ENCODE measurements around the gene TTLL5.

Gene TTLL5

GRCh38 chr14:75863221-75863620 is 202.2 kb downstream of the TTLL5 start:
- no peak for DNase-seq (ENCODE audit: low read depth)

- peak; percentile 34 for DNase-seq (ENCODE audit: low read depth)
Measured at GRCh38 chr14:75864352-75864751, 203.3 kb downstream of the TTLL5 start.

DNA sequence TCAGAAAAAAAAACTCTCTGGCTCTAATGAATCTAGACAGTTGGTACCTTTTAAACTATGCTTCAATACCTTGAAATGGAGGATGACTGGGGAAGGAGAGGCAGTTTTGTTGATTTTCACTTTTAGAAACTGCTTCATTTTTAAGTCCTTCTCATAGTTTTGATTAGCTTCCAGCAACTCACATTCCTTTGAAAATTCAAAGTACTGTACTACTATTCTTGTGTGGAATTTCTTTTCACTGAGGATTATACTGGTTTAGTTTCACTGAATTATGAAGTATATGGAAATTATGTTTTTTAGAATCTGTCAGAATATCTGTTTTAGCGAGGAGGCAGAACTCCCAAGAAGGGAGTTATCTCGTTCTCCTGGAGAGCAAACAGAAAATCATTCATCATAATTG is 204.5 kb downstream of the TTLL5 start:
- no peak for DNase-seq (ENCODE audit: low read depth)

DNA sequence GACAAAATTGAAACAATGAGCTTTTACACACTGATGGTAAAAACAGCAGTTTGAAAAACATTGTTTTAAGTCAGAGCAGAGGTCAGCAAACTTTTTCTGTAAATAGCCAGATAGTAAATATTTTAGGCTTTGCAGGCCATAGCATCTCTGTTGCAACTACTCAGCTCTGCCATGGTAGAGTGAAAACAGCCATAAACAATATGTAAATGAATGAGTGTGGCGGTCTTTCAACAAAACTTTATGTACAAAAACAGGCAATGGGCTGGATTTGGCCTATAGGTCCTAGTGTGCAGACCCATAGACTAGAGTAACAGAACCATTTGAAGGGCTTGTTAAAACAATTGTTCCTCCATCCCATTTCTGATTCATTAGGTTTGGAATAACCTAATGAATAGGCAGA is 205.9 kb downstream of the TTLL5 start:
- DNase-seq (ENCODE audit: low read depth) = peak; percentile 62

DNA sequence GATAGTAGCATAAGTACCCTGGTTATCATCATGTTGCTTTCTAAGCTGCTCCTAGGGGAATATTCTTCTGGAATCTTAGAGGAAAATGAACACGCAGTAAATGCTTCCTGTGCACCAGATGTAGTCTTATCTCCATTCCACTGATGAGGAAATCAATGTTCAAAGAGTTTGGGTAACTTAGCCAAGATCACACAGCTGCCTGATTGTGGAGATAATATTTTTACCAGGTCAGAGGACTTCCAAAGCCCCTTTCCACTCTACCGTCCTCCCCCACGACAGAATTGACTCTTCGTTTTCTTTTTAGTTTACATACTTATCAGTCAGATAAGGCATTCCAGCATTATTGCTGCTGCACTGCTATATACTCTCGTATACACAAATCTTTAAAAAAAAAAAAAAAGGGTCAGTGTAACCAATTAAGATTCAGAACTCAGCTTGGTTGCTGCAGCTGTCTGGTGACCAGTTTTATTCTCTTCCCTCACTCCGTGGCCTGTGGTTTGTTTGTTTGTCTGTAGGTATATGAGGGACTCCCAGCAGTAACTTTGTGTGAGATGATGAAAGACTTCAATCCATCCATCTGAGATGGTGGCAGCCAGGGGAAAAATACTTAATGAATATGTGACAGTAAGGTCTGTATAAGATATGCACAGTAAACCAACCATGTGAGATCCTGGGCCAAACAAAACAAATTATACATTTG is 210.3 kb downstream of the TTLL5 start:
- no peak for DNase-seq (ENCODE audit: low read depth)

DNA sequence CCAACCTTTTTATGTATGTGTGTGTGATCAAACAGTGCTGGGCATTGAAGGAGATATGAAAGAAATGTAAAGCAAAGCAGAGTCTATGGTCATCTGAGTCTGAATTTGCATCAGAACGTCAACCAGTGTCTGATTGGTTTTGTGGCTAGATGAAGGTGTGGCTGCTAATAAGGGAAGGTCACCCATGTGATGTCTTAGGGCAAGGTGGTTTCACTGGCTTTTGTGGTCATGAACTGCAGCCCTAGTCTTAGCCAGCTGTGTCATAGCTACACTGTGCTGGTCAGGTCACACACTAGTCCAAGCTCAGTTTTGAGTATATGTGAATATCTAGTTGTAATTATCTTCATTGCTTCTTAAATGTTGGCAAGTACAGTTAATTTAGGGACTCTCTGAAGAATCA is 214.9 kb downstream of the TTLL5 start:
- DNase-seq (ENCODE audit: low read depth) = no peak

- DNase-seq (ENCODE audit: low read depth) = no peak
Measured at GRCh38 chr14:75876530-75876929, 215.5 kb downstream of the TTLL5 start.

DNA sequence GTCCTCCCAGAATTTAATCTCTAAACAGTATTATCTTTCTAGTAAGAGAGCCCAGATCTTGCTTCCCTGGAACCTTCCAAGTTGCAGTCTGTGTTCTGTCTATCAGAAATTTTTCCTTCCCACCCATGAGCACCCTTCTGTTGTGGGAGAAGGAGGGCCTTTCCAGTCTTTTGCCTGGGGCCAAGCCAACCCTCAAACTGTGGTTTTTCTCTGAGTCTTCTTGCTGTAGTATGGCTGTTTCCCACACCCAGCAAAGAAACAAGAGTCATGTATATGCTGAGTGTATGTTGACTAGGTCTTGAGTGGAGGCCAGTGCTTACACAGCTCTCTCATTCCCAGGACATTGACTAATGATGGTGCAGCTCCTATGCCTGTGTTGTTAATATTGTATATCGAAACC is 216.2 kb downstream of the TTLL5 start:
- peak; percentile 75 for DNase-seq (ENCODE audit: low read depth)

GRCh38 chr14:75877884-75878283 is 216.8 kb downstream of the TTLL5 start:
- no peak for DNase-seq (ENCODE audit: low read depth)

DNA sequence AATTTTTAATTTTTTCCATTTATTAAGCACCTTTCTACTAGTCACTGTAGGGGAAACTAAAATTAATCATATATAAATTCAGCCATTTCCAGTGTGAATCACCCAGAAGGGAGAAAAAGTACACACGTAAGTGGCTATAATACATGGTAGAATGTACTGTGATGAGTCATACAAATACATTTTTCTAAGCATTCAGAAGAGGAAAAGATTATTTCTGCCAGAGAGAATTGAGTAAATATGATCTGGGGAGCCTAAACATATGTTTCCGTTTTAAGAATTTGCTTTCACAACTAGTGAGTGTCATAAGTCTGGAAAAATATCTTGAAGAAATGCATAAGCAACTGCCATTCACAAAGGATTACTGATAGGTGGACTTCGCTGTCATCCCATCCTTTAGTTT is 218.0 kb downstream of the TTLL5 start:
- DNase-seq (ENCODE audit: low read depth) = peak; percentile 90

- no peak for DNase-seq (ENCODE audit: low read depth)
Measured at GRCh38 chr14:75880512-75880911, 219.5 kb downstream of the TTLL5 start.

- no peak for DNase-seq (ENCODE audit: low read depth)
Measured at GRCh38 chr14:75881994-75882393, 220.9 kb downstream of the TTLL5 start.

- DNase-seq (ENCODE audit: low read depth) = peak; percentile 94
Measured at GRCh38 chr14:75884198-75884611, 223.2 kb downstream of the TTLL5 start.

DNA sequence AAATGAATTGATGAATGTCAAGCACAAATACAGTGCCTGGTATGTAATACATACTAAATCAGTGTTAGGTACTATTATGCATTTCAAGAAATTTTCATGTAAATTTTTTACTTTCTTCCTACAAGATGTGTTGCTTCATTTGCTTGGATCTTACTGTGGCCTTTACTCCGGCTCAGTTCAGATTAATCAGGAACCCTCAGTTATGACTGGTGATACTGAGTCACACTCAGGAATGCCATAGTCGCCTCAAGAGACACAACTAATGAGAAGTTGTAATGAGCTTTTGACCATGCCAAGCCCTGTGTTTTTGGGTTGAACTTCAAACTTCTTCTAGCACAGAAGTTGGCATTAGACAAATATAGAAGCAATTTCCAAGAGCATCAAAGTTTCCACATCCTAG is 224.8 kb downstream of the TTLL5 start:
- peak; percentile 89 for DNase-seq (ENCODE audit: low read depth)

GRCh38 chr14:75886636-75887348 is 225.7 kb downstream of the TTLL5 start:
- peak; percentile 77 for DNase-seq (ENCODE audit: low read depth)

GRCh38 chr14:75888945-75889344 is 227.9 kb downstream of the TTLL5 start:
- no peak for DNase-seq (ENCODE audit: low read depth)

DNA sequence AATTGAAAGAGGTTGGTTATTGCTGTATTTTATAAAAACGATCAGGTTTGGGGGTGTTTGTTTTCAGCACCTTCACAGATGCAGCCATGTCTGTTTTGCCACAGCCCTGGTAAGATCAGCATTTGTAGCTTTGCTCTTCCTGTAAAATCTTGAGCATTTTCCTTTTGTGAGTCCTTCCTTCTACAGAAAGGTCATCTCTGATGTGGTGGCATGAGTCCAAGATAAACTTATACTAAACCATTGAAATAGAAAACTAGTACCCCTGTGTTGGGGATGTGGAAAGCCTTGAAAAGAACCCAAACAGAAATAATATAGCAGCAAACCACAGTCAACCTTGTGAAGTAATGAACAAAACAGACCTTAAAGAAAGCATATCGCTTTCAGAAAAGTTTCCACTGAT is 235.3 kb downstream of the TTLL5 start:
- no peak for DNase-seq (ENCODE audit: low read depth)

DNA sequence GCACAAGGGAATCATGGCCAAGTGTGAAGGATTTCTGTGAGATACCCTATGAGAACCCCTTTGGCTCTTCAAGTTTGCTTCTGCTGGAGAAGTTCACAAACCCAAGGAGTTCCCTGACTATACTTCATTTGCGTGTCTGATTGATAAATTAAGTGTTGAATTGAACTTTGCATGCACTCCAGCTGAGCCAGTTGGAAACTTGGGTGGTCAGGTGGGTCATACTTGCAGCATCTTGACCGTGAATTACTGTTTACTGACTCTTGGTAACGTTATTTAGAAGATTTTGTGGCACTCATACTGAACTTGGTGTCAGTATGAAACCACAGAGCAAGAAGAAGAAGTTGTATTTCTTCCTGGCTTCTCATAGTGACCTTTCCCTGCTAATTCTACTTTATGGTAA is 243.3 kb downstream of the TTLL5 start:
- no peak for DNase-seq (ENCODE audit: low read depth)

DNA sequence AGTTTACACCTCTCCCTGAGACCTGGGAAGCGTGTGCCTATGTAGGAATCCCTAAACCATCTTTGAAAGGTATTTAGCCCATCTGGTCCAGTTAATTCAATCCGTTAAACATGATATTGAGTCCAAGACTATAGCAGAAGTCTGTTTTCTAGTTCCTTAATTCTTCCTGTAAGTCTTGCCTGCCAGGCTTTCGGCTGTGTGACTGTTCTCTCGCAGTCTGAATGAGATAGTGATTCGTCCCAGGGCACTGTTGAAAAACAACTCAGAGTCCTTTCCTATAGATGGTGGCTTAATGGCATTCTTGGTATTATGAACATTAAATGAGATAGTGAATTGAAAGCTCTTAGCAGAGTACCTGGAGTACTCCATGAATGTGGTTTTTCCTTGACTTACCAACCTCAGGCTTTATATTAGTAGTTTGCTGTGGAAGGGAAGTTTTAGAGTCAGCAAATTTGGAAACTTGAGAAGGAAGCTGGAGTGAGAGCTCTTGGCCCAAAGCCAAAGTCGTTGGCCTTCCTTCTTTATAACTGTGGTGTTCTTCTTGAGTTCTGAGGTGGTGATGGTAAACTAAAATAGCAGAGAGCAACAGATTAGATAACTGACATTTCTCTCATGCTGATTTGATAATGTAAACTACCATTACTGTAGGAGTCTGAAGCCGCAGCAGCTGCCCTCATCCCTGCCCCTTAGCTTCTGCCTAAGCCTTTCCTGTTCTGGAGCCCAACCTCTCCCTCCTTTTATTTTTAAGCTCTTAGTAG is 244.3 kb downstream of the TTLL5 start:
- DNase-seq (ENCODE audit: low read depth) = peak; percentile 16

DNA sequence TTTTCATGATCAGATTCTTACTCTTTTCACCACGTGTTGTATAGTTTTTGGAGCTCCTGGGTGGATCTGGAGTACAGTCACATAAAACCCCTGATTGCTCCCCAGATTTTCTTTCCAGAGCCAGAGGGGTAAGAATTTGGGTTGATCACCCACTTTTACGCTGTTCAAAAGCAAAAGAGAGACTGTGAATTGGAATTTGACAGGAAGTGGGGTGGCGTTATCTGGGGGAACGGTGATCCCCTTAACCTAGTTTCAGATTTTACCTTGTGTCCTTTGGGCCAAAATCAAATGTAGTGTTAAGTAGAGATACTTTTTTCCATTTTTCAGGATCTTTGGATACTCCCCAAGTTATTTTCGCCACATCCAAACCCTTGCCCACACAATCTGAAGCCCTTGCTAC is 245.2 kb downstream of the TTLL5 start:
- DNase-seq (ENCODE audit: low read depth) = no peak

GRCh38 chr14:75906680-75907280 is 245.7 kb downstream of the TTLL5 start:
- DNase-seq (ENCODE audit: low read depth) = peak; percentile 49

GRCh38 chr14:75907756-75908359 is 246.8 kb downstream of the TTLL5 start:
- no peak for DNase-seq (ENCODE audit: low read depth)
